SJSA1 (cell line): ENCODE results near the gene SLC16A6. TPM values are rescaled to one million over a fixed set of nuclear protein-coding genes. Genes with fewer than 3 reads are reported as not detected.
"Not testable (repeated sequence)": the region's sequence is repeated elsewhere in the genome, so short reads cannot be mapped to it uniquely, and the experiment has no call there.

ENCODE experiments used
- DNase-seq, 2 experiments: peaks; one replicate each; pipeline ENCODE4 v3.0.0-alpha.2; 2015 to 2020; ENCODE audit warnings: low spot score in 2 of 2, low read depth in 1 of 2
- H3K27ac ChIP-seq: fragments of 250-450 bp; sonication (Bioruptor Pico); 2 replicates; pipeline ENCODE4 v1.5.1; 2020; ENCODE audit warnings: mild to moderate bottlenecking, moderate library complexity
- H3K27me3 ChIP-seq: fragments of 250-450 bp; sonication (Bioruptor Pico); replicated peaks from 2 replicates; pipeline ENCODE4 v1.5.1; 2020; ENCODE audit warnings: mild to moderate bottlenecking, moderate library complexity
- H3K36me3 ChIP-seq: fragments of 250-450 bp; sonication (Bioruptor Pico); 2 replicates; pipeline ENCODE4 v1.5.1; 2020; ENCODE audit warnings: mild to moderate bottlenecking
- H3K4me1 ChIP-seq: fragments of 250-450 bp; sonication (Bioruptor Pico); replicated peaks from 2 replicates; pipeline ENCODE4 v1.6.1; 2021; ENCODE audit warnings: mild to moderate bottlenecking
- H3K4me3 ChIP-seq: fragments of 250-450 bp; sonication (Bioruptor Pico); 2 replicates; pipeline ENCODE4 v1.5.1; 2020; ENCODE audit warnings: mild to moderate bottlenecking
- H3K9me3 ChIP-seq: fragments of 250-450 bp; sonication (Bioruptor Pico); replicated peaks from 2 replicates; pipeline ENCODE4 v1.5.1; 2020; ENCODE audit warnings: mild to moderate bottlenecking
- total RNA-seq: library from RNA; depleted of rRNA; stranded (reverse); fragments of >200 nt; shearing (Covaris generic); gene quantifications from 2 replicates; pipeline ENCODE4 v1.2.3, GENCODE V29; 2014

Gene SLC16A6
- total RNA-seq, 1 experiment from 2014 or later, result not detected

- H3K4me3 ChIP-seq, H3K27ac ChIP-seq: not testable (repeated sequence)
Measured at GRCh38 chr17:68258890-68259647, 31.9 kb downstream of the SLC16A6 start.

GRCh38 chr17:68257934-68258333 lies 33.0 kb downstream of the SLC16A6 start:
- H3K27me3 ChIP-seq, result no peaks in the 10 kb centered on the region
- no peaks in the 10 kb centered on the region for H3K4me1 ChIP-seq
- H3K4me3 ChIP-seq, result no peak overlapping the region
- no peak overlapping the region for H3K27ac ChIP-seq
- H3K36me3 ChIP-seq, result peaks cover 15% of the 10 kb centered on the region
- H3K9me3 ChIP-seq, result no peaks in the 10 kb centered on the region
- DNase-seq, result no peak

More at GRCh38 chr17:68258890-68259647, 31.9 kb downstream of the SLC16A6 start:
- not testable (repeated sequence) for H3K4me1 ChIP-seq, H3K9me3 ChIP-seq, H3K27me3 ChIP-seq, DNase-seq
- peaks cover 11% of the 10 kb centered on the region for H3K36me3 ChIP-seq

GRCh38 chr17:68256701-68257100 lies 34.2 kb downstream of the SLC16A6 start:
- not testable (repeated sequence) for H3K27ac ChIP-seq, H3K9me3 ChIP-seq, H3K4me3 ChIP-seq, H3K27me3 ChIP-seq, DNase-seq, H3K4me1 ChIP-seq
- peaks cover 17% of the 10 kb centered on the region for H3K36me3 ChIP-seq

DNA sequence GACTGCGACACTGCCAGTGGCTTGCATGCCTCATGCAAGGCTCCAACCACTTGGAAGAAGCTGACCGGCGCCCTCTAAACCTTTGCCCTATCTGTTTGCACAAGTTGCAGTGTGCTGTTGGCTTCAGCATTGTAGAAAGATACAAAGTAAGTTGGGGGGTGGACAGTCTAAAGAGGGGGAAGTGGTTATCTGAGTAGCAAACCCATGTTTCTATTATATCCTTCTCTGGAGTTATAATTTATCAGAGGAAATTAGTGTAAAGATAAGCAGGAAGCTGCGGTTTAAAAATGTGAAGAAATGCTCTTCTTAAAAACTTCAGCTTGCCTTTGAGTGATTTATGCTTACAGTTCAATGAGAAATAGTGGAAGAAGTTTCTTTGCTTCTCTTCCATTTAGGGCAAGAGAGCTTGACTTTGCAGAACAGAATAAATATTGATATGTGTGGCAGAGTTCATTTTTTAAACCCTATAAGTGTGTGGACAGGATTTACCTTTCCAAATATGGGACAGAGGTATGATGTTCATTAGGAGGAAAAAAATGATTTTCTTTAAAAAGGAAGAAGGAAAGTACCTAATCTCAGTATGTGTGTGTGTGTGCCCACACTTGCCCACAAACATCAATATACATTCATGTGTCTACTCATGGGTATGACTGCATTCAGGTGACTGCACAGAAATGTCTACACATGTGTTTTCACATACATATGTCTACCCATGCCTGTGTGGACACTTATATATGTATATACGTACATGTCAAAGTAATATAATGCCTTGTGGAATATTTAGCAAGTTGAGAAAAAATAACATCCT lies 35.0 kb downstream of the SLC16A6 start:
- H3K36me3 ChIP-seq, result peaks cover 18% of the 10 kb centered on the region
- H3K4me3 ChIP-seq, result no peak overlapping the region
- no peaks in the 10 kb centered on the region for H3K27me3 ChIP-seq
- H3K4me1 ChIP-seq, result no peaks in the 10 kb centered on the region
- DNase-seq, result no peak
- H3K9me3 ChIP-seq, result no peaks in the 10 kb centered on the region
- H3K27ac ChIP-seq, result no peak overlapping the region

DNA sequence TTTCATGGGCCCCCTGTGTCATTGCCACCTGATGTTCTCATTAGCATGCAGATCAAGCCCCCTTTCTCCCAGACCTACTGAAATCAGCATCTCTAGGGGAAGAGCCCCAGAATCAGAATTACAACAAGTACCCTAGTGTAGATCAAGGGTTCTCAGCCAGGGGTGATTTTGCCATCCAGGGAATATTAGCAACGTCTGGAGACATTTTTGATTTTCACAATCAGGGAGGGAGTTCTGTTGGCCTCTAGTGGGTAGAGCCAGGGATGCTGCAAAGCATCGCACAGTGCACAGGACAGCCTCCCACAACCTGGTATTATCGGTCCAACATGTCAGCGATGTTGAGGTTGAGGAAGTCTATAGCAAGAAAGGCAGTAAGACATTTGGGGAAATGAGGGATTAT lies 35.8 kb downstream of the SLC16A6 start:
- no peak for DNase-seq
- no peak overlapping the region for H3K4me3 ChIP-seq

GRCh38 chr17:68253426-68253825 lies 37.5 kb downstream of the SLC16A6 start:
- not testable (repeated sequence) for H3K4me1 ChIP-seq, H3K27me3 ChIP-seq, H3K4me3 ChIP-seq, H3K9me3 ChIP-seq, DNase-seq, H3K27ac ChIP-seq
- peaks cover 18% of the 10 kb centered on the region for H3K36me3 ChIP-seq

More for the DNA sequence above, 35.8 kb downstream of the SLC16A6 start:
- no peaks in the 10 kb centered on the region for H3K9me3 ChIP-seq
- no peaks in the 10 kb centered on the region for H3K27me3 ChIP-seq
- H3K27ac ChIP-seq, result no peak overlapping the region
- no peaks in the 10 kb centered on the region for H3K4me1 ChIP-seq
- peaks cover 18% of the 10 kb centered on the region for H3K36me3 ChIP-seq

DNA sequence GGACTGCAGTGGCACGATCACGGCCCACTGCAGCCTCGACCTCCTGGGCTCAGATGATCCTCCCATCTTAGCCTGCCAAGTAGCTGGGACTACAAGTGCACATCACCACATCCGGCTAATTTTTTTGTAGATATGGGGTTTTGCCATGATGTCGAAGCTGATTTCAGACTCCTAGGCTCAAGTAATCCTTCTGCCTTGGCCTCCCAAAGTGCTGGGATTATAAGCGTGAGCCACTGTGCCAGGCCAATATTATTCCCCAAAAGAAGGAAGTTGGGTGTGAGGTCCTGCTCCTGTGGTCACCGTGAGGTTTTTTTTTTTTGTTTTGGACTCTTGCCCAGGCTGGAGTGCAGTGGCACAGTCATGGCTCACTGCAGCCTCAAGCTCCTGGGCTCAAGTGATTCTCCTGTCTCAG lies 41.6 kb downstream of the SLC16A6 start:
- DNase-seq, result no peak
- Histone ChIP-seq H3K27me3 (no peaks in the 10 kb centered on the region), H3K27ac (no peak overlapping the region), H3K4me1 (peaks cover 8% of the 10 kb centered on the region), H3K9me3 (no peaks in the 10 kb centered on the region), H3K36me3 (peaks cover 13% of the 10 kb centered on the region; the same call in 1 of the 2 replicates), H3K4me3 (no peak overlapping the region)

- peaks cover 8% of the 10 kb centered on the region for H3K4me1 ChIP-seq
- no peaks in the 10 kb centered on the region for H3K27me3 ChIP-seq
- H3K4me3 ChIP-seq, result no peak overlapping the region
- peaks cover 9% of the 10 kb centered on the region; the same call in 1 of the 2 replicates for H3K36me3 ChIP-seq
- H3K27ac ChIP-seq, result no peak overlapping the region
- no peaks in the 10 kb centered on the region for H3K9me3 ChIP-seq
- DNase-seq, result no peak
Measured at GRCh38 chr17:68248891-68249290, 42.0 kb downstream of the SLC16A6 start.

DNA sequence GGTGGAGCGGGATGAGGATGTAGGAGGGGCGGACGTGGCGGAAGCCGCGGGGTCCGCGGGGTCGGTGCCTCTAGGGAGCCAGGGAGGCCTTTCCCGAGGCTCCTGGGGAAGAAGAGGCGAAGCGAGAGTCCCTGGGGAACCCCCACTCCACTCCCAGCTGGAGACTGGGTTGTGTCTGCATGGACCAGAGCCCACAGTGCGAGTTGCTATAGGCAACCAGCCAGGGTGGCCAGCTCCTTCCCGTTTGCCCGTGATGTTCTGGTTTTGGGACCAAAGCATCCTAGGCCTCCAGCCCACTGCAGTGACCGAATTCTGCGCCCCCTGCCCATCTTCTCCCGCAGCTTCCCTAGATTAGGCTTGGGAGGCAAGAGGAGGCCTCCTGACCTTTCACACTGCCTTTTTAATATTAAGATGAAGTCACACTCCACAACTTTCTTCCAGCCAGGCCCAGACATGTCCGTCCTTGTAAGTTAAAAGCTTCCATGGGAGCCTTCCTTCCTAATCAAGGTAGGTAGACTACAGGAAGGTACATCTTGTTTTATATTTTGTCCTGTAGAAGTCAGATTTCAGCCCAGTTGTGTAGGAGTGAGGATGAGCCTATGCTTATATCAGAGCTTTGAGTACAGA lies 42.6 kb downstream of the SLC16A6 start:
- Histone ChIP-seq H3K27me3 (no peaks in the 10 kb centered on the region), H3K9me3 (no peaks in the 10 kb centered on the region), H3K4me1 (peaks cover 8% of the 10 kb centered on the region), H3K36me3 (peaks cover 7% of the 10 kb centered on the region; the same call in 1 of the 2 replicates), H3K4me3 (peak overlapping the region; percentile 72), H3K27ac (peak overlapping the region; percentile 68)
- DNase-seq, result peak in 1 of 2 experiments; percentile 80

GRCh38 chr17:68247445-68248198 lies 43.3 kb downstream of the SLC16A6 start, which contains the start of gene AMZ2:
TSS of gene AMZ2 (plus strand) at chr17:68248043. CDS start at chr17:68250188, 2,145 bp downstream.
- Histone ChIP-seq H3K9me3 (no peaks in the 10 kb centered on the region), H3K27ac (peak within 1 kb of the TSS; percentile 68), H3K27me3 (no peaks in the 10 kb centered on the region), H3K4me3 (peak within 1 kb of the TSS; percentile 72), H3K4me1 (peaks cover 8% of the 10 kb centered on the region), H3K36me3 (peaks cover 7% of the 10 kb centered on the region; the same call in 1 of the 2 replicates)
- DNase-seq, result peak; percentile 96 to 98

GRCh38 chr17:68246271-68247028 lies 44.5 kb downstream of the SLC16A6 start:
- Histone ChIP-seq H3K4me3 (no peak overlapping the region), H3K27me3 (no peaks in the 10 kb centered on the region), H3K4me1 (peaks cover 8% of the 10 kb centered on the region), H3K36me3 (peaks cover 3% of the 10 kb centered on the region; the same call in 1 of the 2 replicates), H3K9me3 (no peaks in the 10 kb centered on the region), H3K27ac (no peak overlapping the region)
- DNase-seq, result peak in 1 of 2 experiments; percentile 19

DNA sequence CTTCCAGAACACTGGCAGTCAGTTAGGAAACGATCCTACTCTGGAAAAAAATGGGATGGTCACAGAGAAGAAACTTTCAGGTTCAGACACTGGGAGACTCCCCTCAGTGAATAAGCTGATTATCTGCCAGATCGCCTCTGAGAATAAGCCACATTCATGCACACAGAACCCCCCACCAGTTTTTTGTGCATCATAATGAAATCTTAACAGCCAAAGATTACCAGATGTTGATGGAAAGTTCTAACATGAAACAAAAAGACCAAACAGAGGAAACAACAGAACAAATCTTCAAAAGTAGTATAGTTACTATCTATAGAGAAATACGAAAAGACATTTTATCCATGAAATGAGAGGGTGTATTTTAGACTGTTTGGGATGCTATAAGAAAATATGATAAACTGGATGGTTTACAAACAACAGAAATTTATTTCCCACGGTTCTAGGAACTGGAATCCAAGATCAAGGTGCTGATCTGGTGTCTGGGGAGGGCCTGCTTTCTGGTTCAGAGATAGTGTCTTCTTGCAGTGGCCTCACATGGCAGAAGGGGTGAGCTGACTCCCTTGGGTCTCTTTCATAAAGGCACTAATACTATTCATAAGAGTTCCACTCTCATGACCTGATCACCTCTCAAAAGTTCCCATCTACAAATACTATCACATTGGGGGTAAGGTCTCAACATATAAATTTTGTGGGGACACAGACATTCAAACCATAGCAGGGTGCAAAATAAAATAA lies 51.1 kb downstream of the SLC16A6 start:
- no peak overlapping the region for H3K4me3 ChIP-seq
- no peak for DNase-seq
- H3K36me3 ChIP-seq, result no peaks in the 10 kb centered on the region
- peaks cover 10% of the 10 kb centered on the region for H3K4me1 ChIP-seq
- no peaks in the 10 kb centered on the region for H3K27me3 ChIP-seq
- no peaks in the 10 kb centered on the region for H3K9me3 ChIP-seq
- H3K27ac ChIP-seq, result no peak overlapping the region
